ENCODE data around the gene KDM3B. TPM values are rescaled to one million over a fixed set of nuclear protein-coding genes. Genes with fewer than 3 reads are reported as not detected.

KDM3B gene
- total RNA-seq, 1 experiment from 2014 or later, result 89.2 TPM

- H2BK120ac ChIP-seq (ENCODE audit: low read depth, low read length, poor library complexity, severe bottlenecking), result no peak overlapping the region
- peaks cover 2% of the 10 kb centered on the region; the same call in 1 of the 2 replicates for H3K79me2 ChIP-seq (ENCODE audit: insufficient read depth, low read length)
- H3K18ac ChIP-seq (ENCODE audit: insufficient read length, low read depth, low read length), result no peak overlapping the region
- peaks cover 8% of the 10 kb centered on the region for H3K79me1 ChIP-seq (ENCODE audit: insufficient read depth, low read depth, low read length, poor library complexity, severe bottlenecking)
- H2BK20ac ChIP-seq (ENCODE audit: low read depth, low read length, poor library complexity, severe bottlenecking), result no peak overlapping the region
- Mint-ChIP-seq H3K36me3 (ENCODE audit: insufficient read depth in 1 of 3, low read depth in 3 of 3) (peaks cover 13 to 39% (median 30%) of the 10 kb centered on the region in 3 experiments; a peak in 6 of 7 replicates), H3K9me3 (no peaks in the 10 kb centered on the region), H3K4me1 (no peaks in the 10 kb centered on the region), H3K4me3 (no peak overlapping the region), H3K27ac (peak overlapping the region in 1 of 3 experiments; percentile 71; a peak in 1 of 7 replicates), H3K27me3 (ENCODE audit: low read depth) (no peaks in the 10 kb centered on the region)
- H4K8ac ChIP-seq (replicated peaks; ENCODE audit: insufficient read length, low read depth, low read length), result no peak overlapping the region
- TF ChIP-seq, protein P1, sequence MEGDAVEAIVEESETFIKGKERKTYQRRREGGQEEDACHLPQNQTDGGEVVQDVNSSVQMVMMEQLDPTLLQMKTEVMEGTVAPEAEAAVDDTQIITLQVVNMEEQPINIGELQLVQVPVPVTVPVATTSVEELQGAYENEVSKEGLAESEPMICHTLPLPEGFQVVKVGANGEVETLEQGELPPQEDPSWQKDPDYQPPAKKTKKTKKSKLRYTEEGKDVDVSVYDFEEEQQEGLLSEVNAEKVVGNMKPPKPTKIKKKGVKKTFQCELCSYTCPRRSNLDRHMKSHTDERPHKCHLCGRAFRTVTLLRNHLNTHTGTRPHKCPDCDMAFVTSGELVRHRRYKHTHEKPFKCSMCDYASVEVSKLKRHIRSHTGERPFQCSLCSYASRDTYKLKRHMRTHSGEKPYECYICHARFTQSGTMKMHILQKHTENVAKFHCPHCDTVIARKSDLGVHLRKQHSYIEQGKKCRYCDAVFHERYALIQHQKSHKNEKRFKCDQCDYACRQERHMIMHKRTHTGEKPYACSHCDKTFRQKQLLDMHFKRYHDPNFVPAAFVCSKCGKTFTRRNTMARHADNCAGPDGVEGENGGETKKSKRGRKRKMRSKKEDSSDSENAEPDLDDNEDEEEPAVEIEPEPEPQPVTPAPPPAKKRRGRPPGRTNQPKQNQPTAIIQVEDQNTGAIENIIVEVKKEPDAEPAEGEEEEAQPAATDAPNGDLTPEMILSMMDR (conservative IDR thresholded peaks at IDR 0.05), result no peak
- WGBS (ENCODE audit: extremely low coverage, insufficient read length, low lambda C conversion rate), result no CpG with 5 or more reads among the region's 5 CpGs
- H3K4me2 ChIP-seq (ENCODE audit: insufficient read depth, insufficient read length, low read length), result no peak overlapping the region
- no peak overlapping the region for H2BK12ac ChIP-seq (ENCODE audit: insufficient read length, low read depth, low read length)
- no peaks in the 10 kb centered on the region for H3K4me1 ChIP-seq (ENCODE audit: insufficient read depth, low read length)
- H4K91ac ChIP-seq (ENCODE audit: insufficient read length, low read depth, low read length), result no peak overlapping the region
- no peak overlapping the region for H2BK15ac ChIP-seq (ENCODE audit: low read depth, low read length)
- H3T11ph ChIP-seq (ENCODE audit: low read length), result no peak overlapping the region
- H3K23ac ChIP-seq (ENCODE audit: insufficient read length, low read depth, low read length), result no peak overlapping the region
- no peaks in the 10 kb centered on the region for H4K20me1 ChIP-seq (ENCODE audit: control insufficient read depth, insufficient read depth, insufficient read length)
- H4K5ac ChIP-seq (ENCODE audit: insufficient read length, low read depth, low read length), result no peak overlapping the region
- H3K4ac ChIP-seq (ENCODE audit: low read depth, low read length), result no peak overlapping the region
- H3K56ac ChIP-seq (ENCODE audit: insufficient read length, low read depth, low read length), result no peak overlapping the region
- H3K9ac ChIP-seq (ENCODE audit: extremely low read depth, insufficient read length, low read length), result no peak overlapping the region
- H2BK5ac ChIP-seq (ENCODE audit: insufficient read length, low read length), result no peak overlapping the region
- H2AK5ac ChIP-seq (ENCODE audit: insufficient read length, low read length), result no peak overlapping the region
- no peak for DNase-seq
- no peaks in the 10 kb centered on the region for H3K23me2 ChIP-seq (ENCODE audit: insufficient read length, low read depth, low read length, poor library complexity, severe bottlenecking)
- no peaks in the 10 kb centered on the region for H3K27me3 ChIP-seq (ENCODE audit: insufficient read depth, low read length)
- H3K9me3 ChIP-seq (ENCODE audit: control insufficient read depth, low read depth, low read length), result no peaks in the 10 kb centered on the region
- H3K27ac ChIP-seq (ENCODE audit: insufficient read length, low read depth, low read length), result no peak overlapping the region
- no peak overlapping the region for H2AFZ ChIP-seq (ENCODE audit: low read length)
- no peak overlapping the region for H3K14ac ChIP-seq (ENCODE audit: insufficient read depth, low read length)
Observed at GRCh38 chr5:138372653-138373052, 20.2 kb downstream of the KDM3B start.
